ENCODE measurements around the gene TCEAL8. TPM values are rescaled to one million over a fixed set of nuclear protein-coding genes. Genes with fewer than 3 reads are reported as not detected.
A peak's percentile ranks its signal among the peaks of the same experiment; 100 is the strongest.
"Not testable (repeated sequence)": the region's sequence is repeated elsewhere in the genome, so short reads cannot be mapped to it uniquely, and the experiment has no call there.

TCEAL8 gene
- total RNA-seq, 6 experiments from 2014 or later = 11.2 to 21.0 (median 16.6) TPM

GRCh38 chrX:103248553-103248952 is 6.4 kb downstream of the TCEAL8 start:
- ATAC-seq (peak in 1 of 4 donors; percentile 28), DNase-seq (no peak)

GRCh38 chrX:103240155-103240554 is 14.8 kb downstream of the TCEAL8 start:
- H3K4me1 ChIP-seq = no peaks in the 10 kb centered on the region
- no peaks in the 10 kb centered on the region for H3K9me3 ChIP-seq
- no peaks in the 10 kb centered on the region for H3K27me3 ChIP-seq
- no peak overlapping the region for H3K27ac ChIP-seq
- intact Hi-C loops (cut with DNase I) = no loop called here
- DNase-seq (no peak), ATAC-seq (no peak)
- H3K4me3 ChIP-seq = no peak overlapping the region
- no peaks in the 10 kb centered on the region for H3K36me3 ChIP-seq
- TF ChIP-seq POLR2A (IDR thresholded peaks at IDR 0.05) (no peak), CTCF (IDR thresholded peaks at IDR 0.05) (no peak)

More at GRCh38 chrX:103248553-103248952, 6.4 kb downstream of the TCEAL8 start:
- Histone ChIP-seq H3K27ac (no peak overlapping the region), H3K4me1 (no peaks in the 10 kb centered on the region), H3K9me3 (no peaks in the 10 kb centered on the region), H3K4me3 (no peak overlapping the region), H3K27me3 (no peaks in the 10 kb centered on the region), H3K36me3 (no peaks in the 10 kb centered on the region)
- TF ChIP-seq POLR2A (IDR thresholded peaks at IDR 0.05) (no peak), CTCF (IDR thresholded peaks at IDR 0.05) (peak; percentile 14 to 42 (median 36))
- intact Hi-C loops (cut with DNase I) = no loop called here

GRCh38 chrX:103236296-103236695 is 18.7 kb downstream of the TCEAL8 start:
- TF ChIP-seq CTCF (IDR thresholded peaks at IDR 0.05) = no peak
- no peak for TF ChIP-seq POLR2A (IDR thresholded peaks at IDR 0.05)
- intact Hi-C loops (cut with DNase I) = no loop called here
- DNase-seq (no peak), ATAC-seq (no peak)
- Histone ChIP-seq H3K4me3 (no peak overlapping the region), H3K27ac (no peak overlapping the region), H3K4me1 (no peaks in the 10 kb centered on the region), H3K36me3 (no peaks in the 10 kb centered on the region), H3K27me3 (peaks cover 0 to 4% of the 10 kb centered on the region in 2 donors), H3K9me3 (no peaks in the 10 kb centered on the region)
- WGBS (ENCODE audit: insufficient coverage, low coverage, low lambda C conversion rate, missing lambda C conversion rate) = 42% methylated on average over 1 of the region's 1 CpG

GRCh38 chrX:103235608-103236007 is 19.3 kb downstream of the TCEAL8 start:
- WGBS (ENCODE audit: insufficient coverage, low coverage, low lambda C conversion rate, missing lambda C conversion rate) = 43% methylated on average over 2 of the region's 2 CpGs
- H3K4me1 ChIP-seq; DNase-seq; intact Hi-C loops (cut with DNase I); H3K36me3 ChIP-seq; ATAC-seq; H3K9me3 ChIP-seq; H3K27ac ChIP-seq; H3K4me3 ChIP-seq; H3K27me3 ChIP-seq: not testable (repeated sequence)

GRCh38 chrX:103234869-103235268 is 20.1 kb downstream of the TCEAL8 start:
- Histone ChIP-seq H3K4me3 (no peak overlapping the region), H3K4me1 (no peaks in the 10 kb centered on the region), H3K27ac (no peak overlapping the region), H3K36me3 (no peaks in the 10 kb centered on the region), H3K27me3 (peaks cover 0 to 4% of the 10 kb centered on the region in 2 donors), H3K9me3 (no peaks in the 10 kb centered on the region)
- 50% methylated on average over 1 of the region's 1 CpG for WGBS (ENCODE audit: insufficient coverage, low coverage, low lambda C conversion rate, missing lambda C conversion rate)
- no peak for ATAC-seq
- no peak for DNase-seq
- intact Hi-C loops (cut with DNase I) = no loop called here
- no peak for TF ChIP-seq POLR2A (IDR thresholded peaks at IDR 0.05)
- TF ChIP-seq CTCF (IDR thresholded peaks at IDR 0.05) = no peak
